Activated CD8-positive, alpha-beta memory T cell treated with anti-CD3 and anti-CD28 coated beads, Interleukin-2, amount 10 ng/mL, durations not matched to agents 7 days and 5 days (primary cell): ENCODE results near the gene RFX8. TPM values are rescaled to one million over a fixed set of nuclear protein-coding genes. Genes with fewer than 3 reads are reported as not detected.
"Not testable (repeated sequence)": the region's sequence is repeated elsewhere in the genome, so short reads cannot be mapped to it uniquely, and the experiment has no call there.

Experiments used
- ATAC-seq: fragments of 150-1000 bp; cut with Tn5 transposase; one replicate; pipeline ENCODE4 v1.10.0; 2021; ENCODE audit warnings: moderate library complexity
- CTCF ChIA-PET: fragments of 350-600 bp; sonication (Branson Sonifier 250); formaldehyde crosslinking; loops from one replicate; lab custom pipeline; 2021; ENCODE audit warnings: antibody characterized with exemption; lab: Charles Lee
- DNase-seq: peaks from one replicate; pipeline ENCODE4 v3.0.0-alpha.2; 2020
- H3K27ac Mint-ChIP-seq: one replicate; pipeline ENCODE4 v1.8.0; 2021; ENCODE audit warnings: mild to moderate bottlenecking, mixed read lengths
- H3K27me3 Mint-ChIP-seq: one replicate; pipeline ENCODE4 v1.8.0; 2021; ENCODE audit warnings: mixed read lengths
- H3K36me3 Mint-ChIP-seq: one replicate; pipeline ENCODE4 v1.8.0; 2021; ENCODE audit warnings: mild to moderate bottlenecking, mixed read lengths
- H3K4me1 Mint-ChIP-seq: one replicate; pipeline ENCODE4 v1.8.0; 2021; ENCODE audit warnings: mixed read lengths
- H3K4me3 Mint-ChIP-seq: one replicate; pipeline ENCODE4 v1.8.0; 2021; ENCODE audit warnings: mild to moderate bottlenecking, moderate library complexity, mixed read lengths
- H3K9me3 Mint-ChIP-seq: one replicate; pipeline ENCODE4 v1.8.0; 2022; ENCODE audit warnings: low read depth, mixed read lengths
- total RNA-seq, 2 experiments: library from RNA; stranded (reverse); gene quantifications; one replicate each; pipeline ENCODE4 v1.2.3, GENCODE V29; 2021

Gene RFX8
- total RNA-seq, 2 experiments from 2014 or later: 1.0 to 2.3 TPM

DNA sequence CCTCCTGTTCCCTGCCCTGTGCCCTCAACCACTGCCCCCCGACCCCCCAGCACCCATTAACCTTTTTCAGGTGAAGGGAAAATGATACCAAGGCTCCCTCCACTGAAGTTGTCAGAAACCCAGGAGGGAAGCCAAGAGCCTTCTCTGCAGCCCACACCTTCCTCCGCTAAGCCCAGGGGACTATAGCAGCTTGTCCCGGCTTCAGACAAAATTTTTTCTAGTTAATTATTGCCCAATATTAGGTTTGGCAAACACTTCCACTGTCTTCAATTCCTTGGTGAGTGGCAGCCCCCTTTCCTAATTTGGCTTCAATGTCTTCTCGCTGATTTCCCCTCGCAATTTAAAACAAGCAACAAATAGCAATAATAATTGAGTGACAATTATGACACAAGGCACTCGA, 23.9 kb downstream of the RFX8 start:
- CTCF ChIA-PET: no interaction called here
- Mint-ChIP-seq H3K9me3 (no peaks in the 10 kb centered on the region), H3K36me3 (peaks cover 3% of the 10 kb centered on the region), H3K4me1 (peaks cover 9% of the 10 kb centered on the region), H3K4me3 (no peak overlapping the region), H3K27ac (no peak overlapping the region), H3K27me3 (peaks cover 7% of the 10 kb centered on the region)
- ATAC-seq (no peak), DNase-seq (no peak)

GRCh38 chr2:101446869-101447268, 28.0 kb downstream of the RFX8 start:
- H3K36me3 Mint-ChIP-seq: peaks cover 9% of the 10 kb centered on the region
- CTCF ChIA-PET: no interaction called here
- H3K9me3 Mint-ChIP-seq: peaks cover 4% of the 10 kb centered on the region
- peaks cover 19% of the 10 kb centered on the region for H3K4me1 Mint-ChIP-seq
- ATAC-seq (no peak), DNase-seq (no peak)
- no peak overlapping the region for H3K4me3 Mint-ChIP-seq
- peaks cover 7% of the 10 kb centered on the region for H3K27me3 Mint-ChIP-seq
- no peak overlapping the region for H3K27ac Mint-ChIP-seq

GRCh38 chr2:101442667-101443061, 32.2 kb downstream of the RFX8 start:
- Mint-ChIP-seq H3K36me3 (peaks cover 6% of the 10 kb centered on the region), H3K27me3 (peaks cover under 1% of the 10 kb centered on the region), H3K9me3 (peaks cover 4% of the 10 kb centered on the region), H3K4me3 (no peak overlapping the region), H3K4me1 (peaks cover 26% of the 10 kb centered on the region), H3K27ac (no peak overlapping the region)
- no peak for ATAC-seq
- CTCF ChIA-PET: no interaction called here
- DNase-seq: no peak

DNA sequence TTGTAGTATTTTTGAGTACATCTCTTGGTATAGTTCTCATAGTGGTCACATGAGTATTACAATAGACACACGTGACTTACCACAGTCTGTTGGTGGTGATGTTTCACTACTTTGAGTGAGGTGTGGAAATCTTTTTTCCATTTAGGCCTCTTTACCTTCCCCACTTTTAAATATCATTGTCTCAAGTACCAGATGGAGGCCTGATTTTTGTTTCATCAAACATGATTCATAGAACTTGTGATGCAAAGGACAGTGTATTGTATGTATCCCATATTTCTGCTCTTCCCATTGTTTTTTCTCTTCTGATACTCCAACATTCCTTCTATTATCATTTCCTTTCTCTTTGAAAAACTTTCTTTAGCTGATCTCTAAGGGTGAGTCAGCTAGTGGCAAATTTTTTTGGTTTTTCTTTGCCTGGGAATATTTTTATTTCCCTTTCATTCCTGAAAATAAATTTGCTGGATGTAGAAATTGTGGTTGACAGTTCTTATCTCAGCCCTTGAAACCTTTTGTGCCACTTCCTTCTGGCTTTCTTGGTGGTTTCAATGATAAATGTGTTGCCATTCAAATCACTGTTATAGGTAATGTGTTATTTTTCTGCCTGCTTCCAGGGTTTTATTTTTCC, 32.8 kb downstream of the RFX8 start:
- no peak overlapping the region for H3K4me3 Mint-ChIP-seq
- CTCF ChIA-PET: no interaction called here
- peaks cover 24% of the 10 kb centered on the region for H3K4me1 Mint-ChIP-seq
- no peak for ATAC-seq
- H3K27me3 Mint-ChIP-seq: peaks cover 2% of the 10 kb centered on the region
- peaks cover 4% of the 10 kb centered on the region for H3K9me3 Mint-ChIP-seq
- DNase-seq: no peak
- H3K36me3 Mint-ChIP-seq: peaks cover 6% of the 10 kb centered on the region
- H3K27ac Mint-ChIP-seq: no peak overlapping the region

DNA sequence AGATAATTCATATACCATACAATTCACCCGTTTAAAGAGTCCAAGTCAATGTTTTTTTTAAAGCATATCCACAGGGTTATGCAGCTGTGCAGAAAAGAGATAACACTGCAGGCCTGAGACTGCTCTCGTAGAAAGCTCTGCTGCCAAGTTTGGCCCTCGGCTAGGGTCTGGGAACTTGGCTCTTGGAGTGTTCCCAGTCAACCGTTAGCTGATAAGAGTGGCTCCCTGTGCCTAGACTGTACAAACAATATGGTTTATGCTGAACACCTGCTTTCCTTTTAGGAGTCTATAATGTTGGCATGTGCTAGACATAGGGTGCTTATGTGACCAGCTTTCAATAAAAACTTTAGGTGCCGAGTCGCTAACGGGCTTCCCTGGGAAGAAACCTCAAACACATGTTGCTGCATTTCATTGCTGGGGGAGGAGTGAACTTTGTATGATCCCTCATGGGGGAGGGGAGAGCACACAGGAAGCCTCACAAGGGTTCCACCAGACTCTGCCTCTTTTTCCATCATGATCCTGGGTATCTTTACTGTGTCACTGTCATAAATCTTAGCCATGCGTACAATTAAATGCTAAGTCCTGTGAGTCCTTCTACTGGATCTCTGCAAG, 34.7 kb downstream of the RFX8 start:
- peaks cover 6% of the 10 kb centered on the region for H3K36me3 Mint-ChIP-seq
- peaks cover 2% of the 10 kb centered on the region for H3K27me3 Mint-ChIP-seq
- CTCF ChIA-PET: no interaction called here
- DNase-seq (no peak), ATAC-seq (no peak)
- peaks cover 4% of the 10 kb centered on the region for H3K9me3 Mint-ChIP-seq
- no peak overlapping the region for H3K4me3 Mint-ChIP-seq
- H3K27ac Mint-ChIP-seq: no peak overlapping the region
- H3K4me1 Mint-ChIP-seq: peaks cover 17% of the 10 kb centered on the region

DNA sequence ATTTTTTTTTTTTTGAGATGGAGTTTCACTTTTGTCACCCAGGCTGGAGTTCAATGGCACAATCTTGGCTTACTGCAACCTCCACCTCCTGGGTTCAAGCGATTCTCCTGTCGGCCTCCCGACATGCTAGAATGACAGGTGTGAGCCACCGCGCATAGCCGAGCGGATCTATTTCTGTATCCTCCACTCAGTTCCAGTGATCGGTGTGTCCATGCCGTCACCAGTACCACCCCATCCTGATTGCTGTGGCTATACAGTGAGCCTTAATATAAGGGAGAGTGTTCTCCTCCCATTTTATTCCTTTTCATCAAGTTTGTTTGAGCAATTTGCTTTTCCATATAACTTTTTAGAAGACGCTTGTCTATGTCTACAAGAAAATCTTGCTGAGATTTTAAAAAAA, 35.2 kb downstream of the RFX8 start:
- peaks cover 4% of the 10 kb centered on the region for H3K9me3 Mint-ChIP-seq

GRCh38 chr2:101438555-101438954, 36.4 kb downstream of the RFX8 start:
- H3K4me3 Mint-ChIP-seq, DNase-seq, CTCF ChIA-PET, H3K27ac Mint-ChIP-seq, H3K27me3 Mint-ChIP-seq, H3K9me3 Mint-ChIP-seq, ATAC-seq, H3K36me3 Mint-ChIP-seq: not testable (repeated sequence)
- H3K4me1 Mint-ChIP-seq: peaks cover 17% of the 10 kb centered on the region

More for the DNA sequence above, 35.2 kb downstream of the RFX8 start:
- CTCF ChIA-PET: no interaction called here
- peaks cover 17% of the 10 kb centered on the region for H3K4me1 Mint-ChIP-seq
- peaks cover 2% of the 10 kb centered on the region for H3K27me3 Mint-ChIP-seq
- H3K27ac Mint-ChIP-seq: no peak overlapping the region
- ATAC-seq (no peak), DNase-seq (no peak)
- H3K36me3 Mint-ChIP-seq: peaks cover 3% of the 10 kb centered on the region
- H3K4me3 Mint-ChIP-seq: no peak overlapping the region

GRCh38 chr2:101435001-101435862, 39.7 kb downstream of the RFX8 start:
- DNase-seq (no peak), ATAC-seq (no peak)
- CTCF ChIA-PET: no interaction called here
- H3K27ac Mint-ChIP-seq: no peak overlapping the region
- peaks cover 2% of the 10 kb centered on the region for H3K27me3 Mint-ChIP-seq
- H3K4me3 Mint-ChIP-seq: no peak overlapping the region
- no peaks in the 10 kb centered on the region for H3K36me3 Mint-ChIP-seq
- H3K9me3 Mint-ChIP-seq: no peaks in the 10 kb centered on the region
- H3K4me1 Mint-ChIP-seq: peaks cover 9% of the 10 kb centered on the region

DNA sequence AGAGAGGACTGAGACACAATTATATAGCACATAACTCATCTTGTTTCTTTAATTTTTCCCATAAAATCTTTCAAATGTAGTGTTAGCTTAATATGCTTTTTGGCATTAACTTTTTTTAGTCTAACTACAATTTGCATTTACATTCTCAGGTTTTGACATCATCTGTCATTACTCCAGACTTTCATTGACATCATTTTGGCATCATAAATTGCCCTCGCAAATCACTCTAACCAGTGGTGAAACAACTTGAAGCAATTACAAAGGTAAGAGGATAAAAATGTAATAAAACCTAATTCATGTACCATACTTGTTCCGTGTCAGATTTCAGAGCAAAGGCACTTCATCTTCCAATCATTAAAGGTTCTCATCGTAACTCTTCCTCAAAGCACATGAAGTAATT, 41.4 kb downstream of the RFX8 start:
- ATAC-seq (no peak), DNase-seq (no peak)
- no peak overlapping the region for H3K4me3 Mint-ChIP-seq
- CTCF ChIA-PET: no interaction called here
- H3K4me1 Mint-ChIP-seq: peaks cover 3% of the 10 kb centered on the region
- H3K27ac Mint-ChIP-seq: no peak overlapping the region
- H3K27me3 Mint-ChIP-seq: peaks cover 2% of the 10 kb centered on the region
- H3K36me3 Mint-ChIP-seq: no peaks in the 10 kb centered on the region
- H3K9me3 Mint-ChIP-seq: no peaks in the 10 kb centered on the region

DNA sequence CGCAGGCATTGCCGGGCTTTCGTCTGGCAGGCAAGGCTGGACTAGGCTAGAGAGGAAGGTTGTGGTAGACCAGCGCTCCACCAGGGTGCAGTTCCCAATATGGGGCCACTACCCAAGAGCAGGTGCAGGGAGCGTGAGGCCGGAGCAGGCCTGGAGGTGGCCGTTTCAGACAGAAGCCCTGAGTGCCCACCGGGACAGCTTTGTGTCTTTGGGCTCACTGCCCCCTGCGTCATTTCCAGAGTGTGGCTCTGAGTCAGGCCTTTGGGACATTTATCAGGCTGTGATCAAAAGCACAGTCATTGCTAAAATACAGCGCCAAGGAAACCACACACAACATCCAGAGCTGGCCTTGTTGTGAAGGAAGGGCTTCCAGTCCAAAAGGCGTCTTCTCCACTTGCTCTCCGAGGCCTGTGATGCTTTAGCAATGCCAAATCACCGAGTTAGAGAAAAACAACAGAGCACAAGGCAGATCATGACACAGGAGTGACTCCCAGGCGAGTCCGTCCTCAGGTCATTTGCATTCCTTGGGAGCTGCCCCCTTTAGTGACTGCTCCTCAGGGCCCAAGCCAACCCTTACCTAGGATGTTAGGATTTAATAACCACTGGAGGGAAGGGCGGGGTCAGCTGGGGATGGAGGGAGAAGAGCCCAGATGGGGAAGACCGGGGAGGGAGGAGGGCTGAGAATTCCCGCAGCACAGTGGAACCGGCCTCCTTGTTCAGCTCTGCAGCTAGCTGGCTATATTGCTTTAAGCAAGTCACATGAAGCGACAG, 42.3 kb downstream of the RFX8 start:
- Mint-ChIP-seq H3K36me3 (no peaks in the 10 kb centered on the region), H3K4me1 (peaks cover 2% of the 10 kb centered on the region), H3K4me3 (no peak overlapping the region), H3K9me3 (no peaks in the 10 kb centered on the region), H3K27me3 (peaks cover 2% of the 10 kb centered on the region), H3K27ac (no peak overlapping the region)
- no peak for ATAC-seq
- CTCF ChIA-PET: no interaction called here
- no peak for DNase-seq

DNA sequence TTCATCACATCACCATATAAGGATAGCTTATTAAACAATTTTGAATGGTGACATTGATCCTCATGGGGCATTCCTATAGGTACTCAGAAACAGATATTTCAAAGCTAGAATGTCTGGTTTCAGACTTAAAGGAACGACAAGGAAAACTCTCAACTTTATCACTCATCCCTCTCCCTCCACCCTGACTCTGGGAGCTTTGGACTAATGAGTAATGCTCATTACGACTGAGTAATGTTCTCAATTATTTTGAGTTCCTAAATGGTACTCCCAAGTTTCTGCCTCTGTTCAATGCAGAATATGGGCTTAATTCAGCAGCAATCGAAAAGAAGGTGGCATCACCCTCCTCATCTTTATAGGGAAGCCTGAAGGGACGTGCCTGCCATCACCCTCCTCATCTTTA, 43.4 kb downstream of the RFX8 start:
- Mint-ChIP-seq H3K27ac (no peak overlapping the region), H3K27me3 (no peaks in the 10 kb centered on the region), H3K36me3 (no peaks in the 10 kb centered on the region), H3K4me3 (no peak overlapping the region), H3K4me1 (peaks cover 2% of the 10 kb centered on the region), H3K9me3 (no peaks in the 10 kb centered on the region)
- ATAC-seq: no peak
- CTCF ChIA-PET: no interaction called here
- no peak for DNase-seq

- no peaks in the 10 kb centered on the region for H3K27me3 Mint-ChIP-seq
- ATAC-seq: no peak
- H3K36me3 Mint-ChIP-seq: no peaks in the 10 kb centered on the region
- no peaks in the 10 kb centered on the region for H3K9me3 Mint-ChIP-seq
- peaks cover 2% of the 10 kb centered on the region for H3K4me1 Mint-ChIP-seq
- CTCF ChIA-PET: no interaction called here
- no peak for DNase-seq
- H3K4me3 Mint-ChIP-seq: no peak overlapping the region
- H3K27ac Mint-ChIP-seq: no peak overlapping the region
Observed at GRCh38 chr2:101430156-101430555, 44.8 kb downstream of the RFX8 start.

- Mint-ChIP-seq H3K4me1 (peaks cover 2% of the 10 kb centered on the region), H3K9me3 (no peaks in the 10 kb centered on the region), H3K27me3 (no peaks in the 10 kb centered on the region), H3K4me3 (no peak overlapping the region), H3K27ac (no peak overlapping the region), H3K36me3 (no peaks in the 10 kb centered on the region)
- CTCF ChIA-PET: no interaction called here
- ATAC-seq (no peak), DNase-seq (no peak)
Observed at GRCh38 chr2:101429453-101429852, 45.5 kb downstream of the RFX8 start.
